ENCODE data around the gene ITIH4.

The ITIH4 gene

DNA sequence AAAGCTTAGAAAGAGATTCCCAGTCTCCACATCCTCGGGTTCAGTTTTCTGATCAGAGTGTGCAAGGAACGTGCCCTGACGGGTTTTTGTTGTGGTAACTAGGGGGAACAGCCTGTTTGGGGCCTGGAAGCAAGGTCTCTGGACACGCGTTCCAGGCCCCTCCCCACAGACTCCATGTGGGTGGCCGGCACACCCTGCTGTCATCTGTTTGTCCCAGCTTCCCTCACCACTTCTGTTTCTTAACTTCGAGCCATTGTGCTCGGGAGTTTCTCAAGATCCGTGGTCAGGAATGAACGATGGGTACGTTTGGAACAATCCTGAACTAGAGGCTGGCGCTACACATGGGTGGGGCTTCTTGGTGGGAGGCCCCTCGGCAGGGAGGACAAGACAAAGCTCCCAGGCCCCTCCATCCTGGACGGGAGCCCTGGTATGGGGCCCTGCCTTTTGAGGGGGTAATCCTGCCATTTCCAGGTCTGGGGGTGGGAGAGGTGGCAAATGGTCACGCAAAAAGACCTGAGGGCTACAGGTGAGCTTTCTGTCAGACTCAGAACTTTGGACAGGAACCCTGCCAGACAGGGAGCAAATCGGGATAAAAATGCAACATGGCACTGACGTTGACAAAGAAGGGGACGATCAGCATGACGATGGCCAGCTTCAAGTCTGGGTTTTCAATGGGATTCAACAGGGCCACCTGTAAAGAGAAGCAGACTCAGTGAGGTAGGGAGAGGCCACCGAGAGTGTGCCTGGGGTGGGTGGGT lies 12.8 kb upstream of the ITIH4 start:
- DNase-seq (ENCODE audit: low read depth, low spot score): no peak
- ChIA-PET POLR2A (no interaction called here), CTCF (interaction anchor here (1.0 to 2.0 kb wide), 4 partner anchors 11 to 92 kb away, joined by 3 to 6 read pairs (median 4); no protein-coding TSS in a partner anchor)
- no peak for TF ChIP-seq CTCF (IDR thresholded peaks at IDR 0.05; ENCODE audit: insufficient read depth, low read length, missing control alignments)
- no peak overlapping the region for H3K4me3 ChIP-seq (ENCODE audit: low read depth, low read length)

DNA sequence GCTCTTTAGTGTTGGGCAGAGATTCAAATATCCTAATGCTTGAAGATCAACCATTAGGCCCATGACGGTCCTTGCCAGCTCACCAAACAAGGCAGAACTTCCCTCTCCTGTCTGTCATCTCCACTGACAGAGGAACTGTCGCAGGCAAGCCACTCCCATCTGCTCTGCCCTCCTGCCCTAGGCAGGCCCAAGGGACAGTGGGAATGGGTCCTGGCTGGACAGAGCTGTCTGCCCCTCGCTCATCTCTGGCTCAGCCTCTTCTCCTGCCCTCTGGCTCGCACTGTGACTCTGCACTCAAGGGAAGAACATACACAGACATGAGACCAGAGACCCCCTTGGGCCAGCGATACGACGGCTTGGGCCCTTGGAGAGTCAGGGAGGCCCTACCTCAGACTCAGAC lies 12.0 kb upstream of the ITIH4 start:
- POLR2A ChIA-PET: no interaction called here
- CTCF ChIA-PET: interaction anchor here (1.0 to 2.0 kb wide), 3 partner anchors 9 to 17 kb away, joined by 3 to 6 read pairs (median 5); no protein-coding TSS in a partner anchor
- no peak overlapping the region for H3K4me3 ChIP-seq (ENCODE audit: low read depth, low read length)
- no peak for DNase-seq (ENCODE audit: low read depth, low spot score)
- TF ChIP-seq CTCF (IDR thresholded peaks at IDR 0.05; ENCODE audit: insufficient read depth, low read length, missing control alignments): no peak

GRCh38 chr3:52841981-52842340 lies 11.5 kb upstream of the ITIH4 start:
- no peak for TF ChIP-seq CTCF (IDR thresholded peaks at IDR 0.05; ENCODE audit: insufficient read depth, low read length, missing control alignments)
- DNase-seq (ENCODE audit: low read depth, low spot score): no peak
- POLR2A ChIA-PET: no interaction called here
- CTCF ChIA-PET: interaction anchor here (1.2 to 2.0 kb wide), 2 partner anchors 9 to 12 kb away, joined by 5 to 6 read pairs; no protein-coding TSS in a partner anchor
- no peak overlapping the region for H3K4me3 ChIP-seq (ENCODE audit: low read depth, low read length)

DNA sequence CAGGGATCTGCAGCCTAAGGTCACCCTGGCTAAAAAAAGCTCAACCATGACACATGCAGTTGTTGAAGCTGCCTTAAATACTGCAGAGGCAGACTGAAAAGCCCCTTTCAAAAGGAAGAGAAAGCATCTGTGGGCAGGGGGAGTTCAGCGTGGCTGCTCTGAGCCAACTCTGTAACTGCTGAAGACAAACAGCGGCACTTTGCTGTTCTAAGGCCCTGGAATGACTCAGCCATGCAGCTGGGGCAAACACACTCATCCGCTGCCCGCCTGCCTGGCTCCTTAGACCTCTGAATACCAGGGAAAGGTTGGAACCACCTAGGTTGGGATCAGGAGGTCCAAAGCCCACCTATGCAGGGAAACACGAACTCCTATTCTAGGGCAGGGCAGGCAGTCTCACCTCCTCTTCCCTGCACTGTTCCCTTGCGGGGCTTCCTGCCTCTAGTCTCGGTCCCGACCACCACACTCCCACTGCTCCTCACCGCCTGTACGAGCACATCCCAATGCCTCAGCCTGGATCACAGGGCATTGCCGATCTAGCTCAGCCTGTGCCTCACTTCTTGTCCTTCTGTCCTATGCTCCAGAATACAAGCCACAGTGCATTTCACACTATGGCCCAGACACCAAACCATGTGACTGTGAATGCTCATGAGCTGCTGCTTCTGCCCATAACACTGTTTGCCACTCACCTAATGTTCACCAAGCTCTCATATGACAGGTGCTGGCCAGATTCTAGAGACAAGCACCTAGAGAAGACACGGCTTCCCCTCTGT lies 10.9 kb upstream of the ITIH4 start:
- ChIA-PET POLR2A (no interaction called here), CTCF (interaction anchor here (1.2 to 2.0 kb wide), 2 partner anchors 10 to 12 kb away, joined by 5 to 6 read pairs; no protein-coding TSS in a partner anchor)
- TF ChIP-seq CTCF (IDR thresholded peaks at IDR 0.05; ENCODE audit: insufficient read depth, low read length, missing control alignments): no peak
- H3K4me3 ChIP-seq (ENCODE audit: low read depth, low read length): no peak overlapping the region
- no peak for DNase-seq (ENCODE audit: low read depth, low spot score)

GRCh38 chr3:52839892-52840545 lies 9.5 kb upstream of the ITIH4 start:
- H3K4me3 ChIP-seq (ENCODE audit: low read depth, low read length): no peak overlapping the region
- ChIA-PET CTCF (no interaction called here), POLR2A (no interaction called here)
- no peak for TF ChIP-seq CTCF (IDR thresholded peaks at IDR 0.05; ENCODE audit: insufficient read depth, low read length, missing control alignments)
- no peak for DNase-seq (ENCODE audit: low read depth, low spot score)

DNA sequence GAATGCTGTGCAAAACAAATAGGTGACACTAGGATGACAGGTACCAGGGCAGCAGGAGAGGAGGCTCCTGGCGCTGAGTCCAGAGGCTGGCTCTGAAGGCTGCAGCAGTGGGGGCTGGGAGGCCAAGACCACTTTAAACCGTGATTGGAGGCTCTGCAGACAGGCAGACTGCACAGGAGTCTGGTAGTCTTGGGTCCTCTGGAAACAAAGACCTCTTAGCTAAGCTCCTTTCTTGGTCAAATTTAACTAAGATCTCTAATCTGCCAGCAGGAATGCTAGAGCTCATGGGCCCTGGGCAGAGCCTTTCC lies 8.8 kb upstream of the ITIH4 start:
- POLR2A ChIA-PET: no interaction called here
- TF ChIP-seq CTCF (IDR thresholded peaks at IDR 0.05; ENCODE audit: insufficient read depth, low read length, missing control alignments): no peak
- CTCF ChIA-PET: no interaction called here
- no peak for DNase-seq (ENCODE audit: low read depth, low spot score)
- H3K4me3 ChIP-seq (ENCODE audit: low read depth, low read length): no peak overlapping the region
